GM18858 (cell line): ENCODE measurements around the gene PRR5.
"Not testable (repeated sequence)": the region's sequence is repeated elsewhere in the genome, so short reads cannot be mapped to it uniquely, and the experiment has no call there.

ENCODE experiments used
- ATAC-seq: cut with Tn5 transposase; IDR thresholded peaks from one replicate; pipeline ENCODE4 v1.9.1; 2021; ENCODE audit not compliant: unreplicated experiment

The PRR5 gene

DNA sequence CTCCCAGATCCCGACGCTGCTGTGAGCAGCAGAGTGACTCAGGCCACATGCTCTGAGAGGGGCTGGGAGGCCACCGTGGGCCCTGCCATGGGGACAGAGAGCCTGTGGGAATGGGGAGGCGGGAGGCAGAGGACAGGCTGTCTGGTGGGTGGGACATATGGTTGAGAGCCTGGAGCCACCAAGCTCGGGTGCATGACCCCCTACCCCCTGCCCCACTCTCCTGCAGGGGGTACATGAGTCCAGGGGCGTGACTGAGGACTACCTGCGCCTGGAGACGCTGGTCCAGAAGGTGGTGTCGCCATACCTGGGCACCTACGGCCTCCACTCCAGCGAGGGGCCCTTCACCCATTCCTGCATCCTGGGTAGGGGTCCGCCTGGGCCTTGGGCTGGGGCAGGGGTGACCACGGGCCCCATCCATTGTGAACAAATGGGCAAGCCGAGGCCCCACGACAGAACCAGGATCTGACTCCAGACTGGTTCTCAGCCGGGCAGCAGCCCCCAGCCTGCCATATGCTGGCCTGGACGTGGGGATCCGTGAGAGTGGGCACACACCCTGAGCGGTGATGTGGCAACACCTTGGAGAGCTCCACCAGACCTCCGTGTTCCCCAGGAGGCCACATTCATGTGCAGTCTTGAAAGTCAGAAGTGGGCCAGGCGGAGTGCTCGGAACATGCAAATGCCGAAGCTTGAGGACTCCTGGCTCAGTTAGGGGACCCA, 33.0 kb downstream of the PRR5 start:
- ATAC-seq, result no peak

DNA sequence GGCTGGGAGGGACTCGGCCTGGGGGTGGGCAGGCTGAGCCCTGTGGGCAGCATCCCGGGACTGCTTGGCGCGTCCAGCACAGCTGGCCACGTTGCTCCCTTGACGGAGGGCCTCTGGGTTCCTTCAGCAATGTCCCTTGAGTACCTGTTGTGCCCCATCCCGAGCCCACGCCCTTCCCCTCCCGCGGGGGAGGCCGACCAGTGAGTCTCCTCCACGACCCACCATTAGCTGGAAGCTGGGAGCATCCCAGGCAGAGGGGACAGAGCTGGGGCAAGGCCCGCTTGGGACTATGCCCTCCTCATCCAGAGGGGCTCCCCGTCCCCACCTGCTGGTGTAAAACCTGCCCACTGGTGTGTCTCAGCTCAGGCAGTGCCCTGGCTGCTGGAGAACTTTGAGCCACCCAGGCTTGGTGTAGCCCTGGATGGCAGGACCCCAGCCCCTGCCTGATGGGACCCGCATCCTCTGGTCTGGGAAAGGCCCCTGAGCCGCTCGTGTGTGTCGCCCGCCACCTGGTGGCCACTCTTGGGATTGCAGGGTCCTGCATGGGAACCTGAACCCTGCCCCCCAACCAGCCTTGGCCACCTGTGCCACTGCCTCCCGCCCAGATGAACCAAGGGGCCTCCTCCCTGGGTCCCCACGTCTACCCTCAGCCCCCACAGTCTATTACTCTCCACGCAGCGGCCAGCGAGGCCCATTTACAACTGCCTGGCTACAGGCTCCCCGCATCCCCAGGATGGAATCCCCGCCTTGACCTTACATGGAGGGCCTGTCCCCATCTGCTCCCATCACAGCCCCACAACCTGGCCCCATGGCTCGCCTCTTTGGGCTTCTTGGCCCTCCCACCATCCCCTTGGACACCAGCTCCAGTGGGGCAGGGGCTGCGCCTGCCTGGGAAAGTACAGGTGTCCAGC, 33.8 kb downstream of the PRR5 start:
- ATAC-seq, result no peak

DNA sequence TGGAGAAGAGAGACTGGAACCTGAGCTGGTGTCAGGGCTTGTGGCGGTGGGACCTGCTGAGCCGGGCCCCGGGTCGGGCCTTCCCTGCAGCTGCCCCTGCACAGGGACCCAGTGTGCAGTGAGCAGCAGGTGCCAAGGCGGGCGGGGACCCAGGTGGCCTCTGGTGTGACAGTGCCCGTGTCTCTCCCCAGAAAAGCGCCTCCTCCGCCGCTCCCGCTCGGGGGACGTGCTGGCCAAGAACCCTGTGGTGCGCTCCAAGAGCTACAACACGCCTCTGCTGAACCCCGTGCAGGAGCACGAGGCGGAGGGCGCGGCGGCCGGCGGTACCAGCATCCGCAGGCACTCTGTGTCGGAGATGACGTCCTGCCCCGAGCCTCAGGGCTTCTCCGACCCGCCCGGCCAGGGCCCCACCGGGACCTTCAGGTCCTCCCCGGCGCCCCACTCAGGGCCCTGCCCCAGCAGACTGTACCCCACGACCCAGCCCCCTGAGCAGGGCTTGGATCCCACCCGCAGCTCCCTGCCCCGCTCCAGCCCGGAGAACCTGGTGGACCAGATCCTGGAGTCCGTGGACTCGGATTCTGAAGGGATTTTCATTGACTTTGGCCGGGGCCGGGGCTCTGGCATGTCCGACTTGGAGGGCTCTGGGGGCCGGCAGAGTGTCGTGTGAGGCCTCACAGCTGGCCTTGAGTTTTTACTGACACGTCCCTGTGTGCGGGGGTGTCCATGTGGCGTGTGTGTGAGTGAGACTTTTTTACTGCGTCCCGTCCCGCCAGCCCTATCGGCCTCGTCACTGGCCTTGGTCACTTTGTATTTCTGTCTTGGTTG, 34.8 kb downstream of the PRR5 start:
- no peak for ATAC-seq

DNA sequence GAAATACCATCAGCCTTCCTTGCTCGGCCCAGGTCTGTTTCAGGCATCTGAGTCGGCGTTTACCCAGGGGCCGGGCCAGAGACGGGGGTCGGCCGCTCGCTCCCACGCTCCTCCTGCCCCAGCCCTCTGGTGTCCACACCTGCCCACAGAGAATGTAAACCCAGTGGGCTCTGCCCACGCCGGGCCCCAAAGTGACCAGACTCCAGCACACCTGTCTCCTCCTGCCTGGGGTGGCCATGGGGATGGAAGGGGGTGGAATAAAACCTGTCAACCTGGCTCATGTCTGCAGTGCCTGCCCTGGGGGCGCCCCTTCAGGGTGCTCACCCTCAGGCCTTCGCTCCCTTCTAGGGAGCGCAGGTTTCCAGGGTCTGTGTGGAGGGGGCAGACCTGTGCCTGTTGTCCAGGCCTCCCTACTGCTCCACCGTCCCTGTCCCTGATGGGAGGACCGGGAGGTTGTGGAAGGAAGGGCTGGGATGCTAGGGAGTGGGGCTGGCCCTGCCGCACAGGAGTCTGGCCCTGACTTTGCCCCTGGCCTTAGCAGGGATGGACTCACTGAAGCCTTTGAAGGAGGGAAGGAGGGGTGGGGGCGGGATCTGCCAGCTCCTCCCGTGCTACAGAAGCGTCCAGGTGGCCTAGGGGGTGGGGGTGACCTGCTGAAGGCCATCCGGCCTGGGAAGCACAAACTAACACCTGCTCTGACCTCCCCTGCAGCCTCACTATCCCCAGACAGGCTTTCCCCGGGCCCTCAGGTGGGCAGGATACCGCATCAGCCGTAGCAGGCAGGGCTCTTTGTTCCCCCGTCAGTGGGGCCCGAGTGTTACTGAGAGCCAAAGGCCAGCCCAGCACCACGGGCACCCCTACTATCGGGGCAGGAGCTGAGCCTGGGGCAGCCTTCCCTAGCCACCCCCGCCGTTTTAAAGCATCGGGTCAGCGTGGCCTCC, 35.7 kb downstream of the PRR5 start:
- no peak for ATAC-seq

DNA sequence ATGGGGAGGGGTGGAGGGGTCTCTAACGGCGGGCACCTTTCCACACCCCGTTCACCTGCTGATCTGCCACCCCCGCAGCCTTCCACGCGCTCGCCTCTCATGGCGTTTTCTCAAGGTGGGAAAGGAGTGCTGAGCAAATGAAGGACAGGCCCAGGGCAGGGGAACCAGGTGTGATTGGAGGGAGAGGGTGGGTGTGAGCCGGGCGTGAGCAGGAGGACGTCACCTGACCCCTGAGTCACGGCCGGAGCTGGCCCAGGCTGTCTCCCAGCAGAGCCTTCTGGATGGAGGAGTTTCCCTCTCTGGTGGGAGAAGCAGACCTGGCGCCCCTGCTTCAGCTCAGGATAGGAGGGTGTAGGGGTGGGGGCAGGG, 36.3 kb downstream of the PRR5 start:
- no peak for ATAC-seq

DNA sequence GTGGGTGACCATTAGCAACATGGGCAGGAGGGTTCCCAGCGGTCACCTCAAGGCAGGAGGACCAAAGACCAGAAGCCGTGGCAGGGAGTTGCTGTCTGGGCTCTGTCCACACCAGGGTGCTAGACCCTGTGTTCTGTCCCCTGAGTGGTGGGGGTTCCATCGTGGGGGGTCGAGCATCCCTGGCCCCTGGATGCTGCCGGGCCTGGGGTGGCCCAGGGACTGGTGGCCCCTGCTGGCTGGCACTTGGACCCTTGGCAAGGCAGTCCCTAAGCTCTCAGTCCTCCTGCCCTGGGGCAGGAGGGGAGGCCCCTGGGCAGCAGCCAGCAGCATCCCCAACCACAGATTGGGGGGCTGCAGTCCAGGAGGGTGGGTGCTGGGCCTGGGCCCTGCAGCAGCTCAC, 37.0 kb downstream of the PRR5 start:
- no peak for ATAC-seq

DNA sequence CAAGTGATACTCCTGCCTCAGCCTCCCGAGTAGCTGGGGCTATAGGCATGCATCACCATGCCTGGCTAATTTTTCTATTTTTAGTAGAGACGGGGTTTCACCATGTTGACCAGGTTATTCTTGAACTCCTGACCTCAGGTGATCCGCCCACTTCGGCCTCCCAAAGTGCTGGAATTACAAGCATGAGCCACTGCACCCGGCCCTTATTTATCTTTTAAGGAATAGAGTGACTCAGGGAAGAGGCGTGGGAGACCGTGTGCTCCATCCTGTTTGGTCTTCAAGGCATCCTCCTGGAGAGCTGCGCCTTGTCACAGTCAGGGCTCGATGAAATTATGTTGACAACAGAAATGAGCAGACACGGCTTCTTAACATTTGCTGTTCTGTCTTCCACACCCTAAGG, 37.7 kb downstream of the PRR5 start:
- not testable (repeated sequence) for ATAC-seq

DNA sequence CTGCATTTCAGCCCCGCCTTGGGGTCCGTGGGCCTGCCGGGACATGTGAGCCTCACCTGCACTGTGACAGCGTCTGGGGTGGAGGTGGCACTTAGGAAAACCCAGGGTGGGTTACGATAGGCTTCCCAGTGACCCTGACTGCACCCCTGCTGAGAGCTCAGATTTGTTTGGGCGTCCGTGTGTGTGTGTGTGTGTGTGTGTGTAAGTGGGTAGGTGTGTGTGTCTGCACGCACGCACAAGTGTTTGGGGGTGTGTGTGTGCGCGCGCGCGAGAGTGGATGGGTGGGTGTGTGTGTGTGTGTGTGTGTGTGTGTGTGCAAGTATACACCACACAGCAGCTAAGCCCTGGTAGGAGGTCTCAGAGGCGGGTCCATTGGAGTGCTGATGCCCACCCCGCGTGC, 38.3 kb downstream of the PRR5 start:
- no peak for ATAC-seq

DNA sequence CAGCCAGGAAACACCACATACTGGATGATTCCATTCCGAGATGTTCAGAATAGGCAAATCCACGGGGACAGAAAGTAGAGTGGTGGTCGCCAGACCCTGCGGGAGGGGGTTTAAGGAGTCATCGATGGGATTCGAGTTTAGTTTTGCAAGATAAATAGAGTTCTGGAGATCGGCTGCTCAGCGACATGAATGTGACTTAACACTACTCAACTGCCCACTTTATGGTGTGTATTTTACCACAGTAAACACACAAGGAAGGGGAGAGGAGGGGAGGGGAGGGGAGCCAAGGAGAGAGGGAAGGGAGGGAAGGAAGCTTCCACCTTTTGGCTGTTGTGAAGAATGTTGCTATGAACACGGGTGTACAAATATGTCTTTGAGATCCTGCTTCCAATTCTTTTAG, 39.9 kb downstream of the PRR5 start:
- ATAC-seq, result no peak

DNA sequence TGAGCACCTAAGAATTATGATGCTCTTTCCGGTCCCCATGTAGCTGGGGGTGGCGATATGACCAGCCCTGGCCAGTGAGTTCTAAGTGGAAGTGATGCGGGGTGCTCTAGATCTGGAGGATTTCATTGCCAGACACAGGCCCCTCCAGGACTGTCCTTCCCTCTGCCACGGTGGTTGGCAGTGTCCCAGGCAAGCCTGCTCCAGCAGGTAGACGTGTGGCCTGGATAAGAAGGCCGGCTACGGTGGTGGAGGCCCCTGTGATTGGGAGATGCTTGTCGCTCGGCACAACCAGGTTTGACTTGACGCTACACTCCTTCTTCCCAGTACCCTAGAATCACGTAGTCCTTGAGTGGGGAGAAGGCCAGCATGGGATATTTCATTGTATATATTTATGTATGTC, 41.2 kb downstream of the PRR5 start:
- ATAC-seq, result no peak

DNA sequence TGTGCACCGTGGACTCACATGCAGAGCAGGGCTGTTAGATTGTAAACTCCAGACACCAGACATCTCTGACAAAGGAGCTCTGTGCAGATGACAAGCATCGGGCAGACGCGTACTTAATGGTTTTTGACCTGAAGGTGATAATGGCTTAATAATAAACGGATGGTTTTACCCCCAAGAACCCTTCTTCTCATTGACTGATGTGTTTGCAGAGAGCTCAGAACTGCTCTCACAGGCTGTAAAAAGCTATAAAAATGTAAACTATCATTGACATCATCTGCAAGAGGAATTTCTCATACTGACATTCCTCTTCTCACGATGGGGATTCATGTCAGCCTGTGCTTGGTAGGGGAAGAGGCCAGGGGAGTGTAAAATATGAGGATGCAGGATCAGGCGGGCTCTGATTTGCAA, 41.8 kb downstream of the PRR5 start:
- no peak for ATAC-seq

DNA sequence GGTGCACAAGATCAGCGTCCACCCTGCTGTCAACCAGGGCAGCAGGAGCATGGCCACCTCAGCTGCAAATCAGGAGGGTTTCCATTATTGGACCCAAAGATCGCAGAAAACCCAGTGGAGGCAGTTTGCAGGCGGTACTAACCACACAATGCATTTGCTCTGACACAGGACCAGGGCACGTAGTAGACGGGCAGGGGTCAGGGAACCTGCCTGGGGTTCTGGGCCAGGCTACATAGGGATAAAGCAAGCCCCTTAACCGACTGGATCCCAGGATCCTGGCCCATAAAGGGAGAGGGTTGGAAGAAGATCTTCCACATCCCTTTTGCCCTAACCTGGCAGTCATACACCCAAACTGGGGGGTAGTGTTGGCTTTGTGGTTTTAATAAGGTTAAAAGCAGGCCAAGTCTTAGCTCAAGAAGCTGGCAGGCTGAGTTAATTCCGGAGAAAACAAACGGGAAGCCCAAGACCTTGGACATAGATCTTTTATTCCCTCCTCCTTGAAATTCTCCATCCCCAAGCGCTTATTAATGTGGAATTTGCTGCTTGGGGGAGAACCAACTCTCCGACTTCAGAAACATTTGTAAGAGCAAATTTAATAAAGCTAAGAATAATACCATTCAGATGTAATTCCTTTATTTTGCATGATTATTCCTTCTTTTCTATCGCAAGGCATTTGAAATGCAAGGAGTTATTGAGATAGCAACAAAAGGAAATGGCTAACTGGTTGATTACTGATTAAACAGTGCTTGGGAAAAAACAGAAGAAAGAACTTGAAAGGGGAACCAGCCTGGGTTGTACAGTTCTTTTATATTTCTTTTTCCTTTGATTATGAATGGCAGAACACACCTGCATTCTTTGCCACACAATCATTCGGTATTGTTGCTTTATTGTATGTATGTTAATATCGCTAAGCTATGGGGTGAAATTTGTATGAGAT, 44.1 kb downstream of the PRR5 start:
- ATAC-seq, result no peak

DNA sequence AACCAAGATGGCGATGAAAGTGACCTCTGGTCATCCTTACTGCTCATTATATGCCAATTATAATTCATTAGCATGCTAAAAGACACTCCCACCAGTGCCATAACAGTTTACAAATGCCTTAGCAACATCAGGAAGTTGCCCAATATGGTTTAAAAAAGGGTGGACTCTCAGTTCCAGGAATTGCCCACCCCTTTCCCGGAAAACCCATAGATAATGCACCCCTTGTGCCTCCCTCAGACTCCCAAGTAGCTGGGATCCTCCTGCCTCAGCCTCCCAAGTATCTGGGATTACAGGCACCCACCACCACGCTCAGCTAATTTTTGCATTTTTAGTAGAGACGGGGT, 45.8 kb downstream of the PRR5 start:
- ATAC-seq, result not testable (repeated sequence)

DNA sequence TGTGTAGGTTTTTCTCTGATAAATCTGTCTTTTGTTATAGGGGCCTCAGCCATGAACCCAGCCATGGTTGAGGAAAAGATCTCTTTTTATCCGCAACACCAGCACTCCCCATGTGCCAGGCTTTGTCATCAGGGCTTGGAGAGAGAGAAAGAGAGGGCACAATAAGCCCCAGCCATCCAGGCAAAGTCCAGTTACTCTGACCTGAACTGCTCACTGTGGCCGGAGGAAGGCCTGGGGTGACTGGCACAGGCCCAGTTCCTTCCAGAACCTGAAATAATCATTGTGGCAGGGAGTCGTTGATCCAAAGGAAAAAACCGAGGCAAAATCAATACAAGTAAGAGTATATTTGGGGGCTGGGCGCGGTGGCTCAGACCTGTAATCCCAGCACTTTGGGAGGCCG, 46.5 kb downstream of the PRR5 start:
- ATAC-seq, result no peak

DNA sequence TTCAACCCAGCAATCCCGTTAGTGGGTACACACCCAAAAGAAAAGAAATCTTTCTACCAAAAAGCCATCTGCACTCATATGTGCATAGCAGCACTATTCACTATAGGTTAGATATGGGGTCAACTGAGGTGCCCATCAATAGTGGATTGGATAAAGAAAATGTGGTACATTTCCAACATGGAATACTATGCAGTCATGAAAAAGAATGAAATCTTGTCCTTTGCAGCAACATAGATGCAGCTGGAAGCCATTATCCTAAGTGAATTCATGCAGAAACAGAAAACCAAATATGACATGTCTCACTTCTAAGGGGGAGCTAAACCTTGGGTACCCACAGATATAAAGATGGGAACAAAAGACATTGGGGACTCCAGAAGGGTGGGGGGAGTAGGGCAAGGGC, 48.5 kb downstream of the PRR5 start:
- ATAC-seq, result no peak

DNA sequence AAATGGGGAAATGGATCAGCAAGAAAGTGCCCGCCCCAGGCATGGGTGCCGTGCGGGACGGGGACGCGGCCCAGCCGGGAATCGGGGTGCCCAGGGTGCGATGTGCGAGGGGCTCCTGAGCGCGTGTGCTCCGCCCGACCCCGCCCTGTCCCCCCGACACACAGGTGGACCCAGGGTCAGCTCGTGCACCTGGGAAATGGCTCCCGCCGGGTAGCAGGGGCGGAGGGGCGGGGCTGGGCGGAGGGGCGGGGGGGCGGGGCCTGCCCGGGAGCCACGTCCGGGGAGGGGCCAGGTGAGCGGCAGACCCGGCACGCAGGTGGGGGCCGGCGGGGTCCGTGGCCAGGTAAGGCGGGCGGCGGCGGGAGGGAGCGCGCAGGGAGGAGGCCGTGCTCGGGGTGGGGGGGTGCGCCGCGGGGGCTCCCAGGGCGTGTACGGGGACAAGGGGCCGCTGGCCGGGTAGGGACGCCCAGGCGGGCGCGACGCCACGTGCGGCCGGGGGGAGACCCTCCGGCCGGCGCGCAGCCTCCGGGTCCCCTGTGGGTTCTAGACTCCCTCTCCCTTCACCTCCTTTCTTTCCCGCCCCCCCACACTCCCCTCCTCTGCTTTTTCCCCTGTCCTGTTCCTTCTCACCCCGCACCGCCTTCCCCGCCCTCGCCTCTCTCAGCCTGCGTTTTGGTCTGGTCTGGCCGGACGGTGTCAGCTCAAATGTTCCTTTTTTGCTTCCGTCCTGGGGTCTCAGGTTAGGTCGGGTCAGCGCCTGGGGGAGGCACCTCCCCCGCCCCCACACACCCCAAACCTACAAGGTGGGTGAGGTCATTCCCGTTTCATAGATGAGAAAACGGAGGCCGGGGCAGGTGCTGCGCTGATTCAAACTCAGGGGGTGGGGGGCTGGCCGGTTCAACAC, 50.5 kb downstream of the PRR5 start, which contains the start of gene ARHGAP8:
Gene ARHGAP8, plus strand, starts transcription at position 291 of the 904 bp plus-strand sequence. CDS start 33,953 bp downstream, outside the sequence.
- ATAC-seq, result no peak

DNA sequence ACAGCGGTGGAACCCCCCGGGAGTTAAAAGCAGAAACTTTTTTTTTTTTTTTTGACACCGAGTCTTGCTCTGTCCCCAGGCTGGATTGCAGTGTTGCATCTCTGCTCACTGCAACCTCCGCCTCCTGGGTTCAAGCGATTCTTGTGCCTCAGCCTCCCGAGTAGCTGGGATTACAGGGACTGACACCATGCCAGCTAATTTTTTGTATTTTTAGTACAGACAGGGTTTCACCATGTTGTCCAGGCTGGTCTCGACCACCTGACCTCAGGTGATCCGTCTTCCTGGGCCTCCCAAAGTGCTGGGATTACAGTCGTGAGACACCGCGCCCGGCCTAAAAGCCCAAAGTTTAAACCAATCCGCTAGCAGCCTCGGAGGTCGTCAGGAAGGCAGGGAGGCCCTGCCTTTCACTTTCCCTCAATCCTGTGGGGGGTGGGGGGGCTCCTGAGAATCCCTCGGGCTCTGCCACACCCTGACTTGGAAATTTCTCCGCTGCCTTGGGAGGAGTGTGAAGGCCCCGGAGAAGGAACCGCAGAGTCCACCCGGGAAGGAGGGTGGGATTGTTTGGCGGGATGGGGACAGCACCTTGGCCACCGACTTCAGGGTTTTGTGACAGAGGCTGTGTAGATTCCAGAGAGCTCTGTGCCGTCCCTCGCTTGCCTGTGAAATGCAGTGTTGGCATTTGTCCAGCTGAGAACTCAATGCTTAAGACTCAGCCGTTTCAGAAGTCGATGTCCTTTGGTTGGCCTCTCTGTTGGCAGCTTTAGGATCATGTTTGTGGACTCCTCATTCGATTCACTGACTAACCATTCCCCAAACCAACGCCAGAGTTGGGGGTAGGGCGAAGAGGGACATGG, 51.4 kb downstream of the PRR5 start:
- no peak for ATAC-seq
